ENCODE measurements around the gene TRMO.

Gene TRMO

GRCh38 chr9:97943308-97943855 is 21.1 kb upstream of the TRMO start:
- Histone ChIP-seq H3K9ac (ENCODE audit: low read length) (no peak overlapping the region), H3K4me2 (ENCODE audit: low read depth, low read length) (no peak overlapping the region), H3F3A (ENCODE audit: insufficient read depth, low read length) (peaks cover 10% of the 10 kb centered on the region), H4K20me1 (ENCODE audit: insufficient read depth, low read length) (no peaks in the 10 kb centered on the region), H3K4me1 (ENCODE audit: low read length) (peaks cover 25% of the 10 kb centered on the region), H3K27me3 (replicated peaks; ENCODE audit: insufficient read depth, low read length) (no peaks in the 10 kb centered on the region), H3K79me2 (ENCODE audit: low read length) (no peaks in the 10 kb centered on the region), H3K27ac (ENCODE audit: low read length) (no peak overlapping the region), H3K36me3 (replicated peaks; ENCODE audit: insufficient read depth, low read length) (no peaks in the 10 kb centered on the region), H3K4me3 (ENCODE audit: low read length) (no peak overlapping the region), H2AFZ (ENCODE audit: low read length) (no peak overlapping the region), H3K9me3 (replicated peaks; ENCODE audit: insufficient read depth, low read length) (no peaks in the 10 kb centered on the region), H3K9me2 (replicated peaks; ENCODE audit: insufficient read depth, low read length) (no peaks in the 10 kb centered on the region)
- no peak for DNase-seq
- TF ChIP-seq EZH2 (optimal IDR thresholded peaks at IDR 0.05; ENCODE audit: low read depth, low read length) (no peak), CTCF (IDR thresholded peaks at IDR 0.05; ENCODE audit: low read length) (no peak), EZH2phosphoT487 (IDR thresholded peaks at IDR 0.05; ENCODE audit: low read length) (no peak)

GRCh38 chr9:97941323-97941722 is 19.0 kb upstream of the TRMO start:
- no peak for DNase-seq
- no peak overlapping the region for H3K4me2 ChIP-seq (ENCODE audit: low read depth, low read length)
- H3K9ac ChIP-seq (ENCODE audit: low read length), result no peak overlapping the region
- H3K9me3 ChIP-seq (replicated peaks; ENCODE audit: insufficient read depth, low read length), result no peaks in the 10 kb centered on the region
- no peak overlapping the region for H2AFZ ChIP-seq (ENCODE audit: low read length)
- H3K9me2 ChIP-seq (replicated peaks; ENCODE audit: insufficient read depth, low read length), result no peaks in the 10 kb centered on the region
- no peaks in the 10 kb centered on the region for H3K36me3 ChIP-seq (replicated peaks; ENCODE audit: insufficient read depth, low read length)
- H4K20me1 ChIP-seq (ENCODE audit: insufficient read depth, low read length), result no peaks in the 10 kb centered on the region
- peaks cover 19% of the 10 kb centered on the region for H3F3A ChIP-seq (ENCODE audit: insufficient read depth, low read length)
- TF ChIP-seq EZH2phosphoT487 (IDR thresholded peaks at IDR 0.05; ENCODE audit: low read length), result no peak
- TF ChIP-seq EZH2 (optimal IDR thresholded peaks at IDR 0.05; ENCODE audit: low read depth, low read length), result no peak
- TF ChIP-seq CTCF (IDR thresholded peaks at IDR 0.05; ENCODE audit: low read length), result no peak
- peaks cover 13% of the 10 kb centered on the region for H3K79me2 ChIP-seq (ENCODE audit: low read length)
- H3K27ac ChIP-seq (ENCODE audit: low read length), result no peak overlapping the region
- peaks cover 37% of the 10 kb centered on the region for H3K4me1 ChIP-seq (ENCODE audit: low read length)
- no peak overlapping the region for H3K4me3 ChIP-seq (ENCODE audit: low read length)
- H3K27me3 ChIP-seq (replicated peaks; ENCODE audit: insufficient read depth, low read length), result no peaks in the 10 kb centered on the region

GRCh38 chr9:97940741-97941140 is 18.4 kb upstream of the TRMO start:
- Histone ChIP-seq H3K4me1 (ENCODE audit: low read length) (peaks cover 43% of the 10 kb centered on the region), H3K9me3 (replicated peaks; ENCODE audit: insufficient read depth, low read length) (no peaks in the 10 kb centered on the region), H3K9ac (ENCODE audit: low read length) (no peak overlapping the region), H2AFZ (ENCODE audit: low read length) (no peak overlapping the region), H3K36me3 (replicated peaks; ENCODE audit: insufficient read depth, low read length) (no peaks in the 10 kb centered on the region), H4K20me1 (ENCODE audit: insufficient read depth, low read length) (no peaks in the 10 kb centered on the region), H3K4me3 (ENCODE audit: low read length) (no peak overlapping the region), H3K79me2 (ENCODE audit: low read length) (peaks cover 17% of the 10 kb centered on the region), H3F3A (ENCODE audit: insufficient read depth, low read length) (peaks cover 22% of the 10 kb centered on the region), H3K4me2 (ENCODE audit: low read depth, low read length) (no peak overlapping the region), H3K9me2 (replicated peaks; ENCODE audit: insufficient read depth, low read length) (no peaks in the 10 kb centered on the region), H3K27me3 (replicated peaks; ENCODE audit: insufficient read depth, low read length) (no peaks in the 10 kb centered on the region), H3K27ac (ENCODE audit: low read length) (no peak overlapping the region)
- TF ChIP-seq EZH2 (optimal IDR thresholded peaks at IDR 0.05; ENCODE audit: low read depth, low read length) (no peak), EZH2phosphoT487 (IDR thresholded peaks at IDR 0.05; ENCODE audit: low read length) (no peak), CTCF (IDR thresholded peaks at IDR 0.05; ENCODE audit: low read length) (no peak)
- no peak for DNase-seq

Data from MM.1S (cell line).